AG09319 (cell line): Measurements from ENCODE around the gene KITLG.

Source experiments
- DNase-seq: peaks from one replicate; pipeline ENCODE4 v3.0.0-alpha.2; 2010; ENCODE audit warnings: low read depth; ENCODE audit errors: extremely low read depth
- TF ChIP-seq, protein P1 (sequence below): IDR thresholded peaks from 2 replicates; pipeline ENCODE4 v1.5.1; 2011; ENCODE audit warnings: low read depth, mild to moderate bottlenecking, inconsistent platforms, low read length, moderate library complexity

The KITLG gene

DNA sequence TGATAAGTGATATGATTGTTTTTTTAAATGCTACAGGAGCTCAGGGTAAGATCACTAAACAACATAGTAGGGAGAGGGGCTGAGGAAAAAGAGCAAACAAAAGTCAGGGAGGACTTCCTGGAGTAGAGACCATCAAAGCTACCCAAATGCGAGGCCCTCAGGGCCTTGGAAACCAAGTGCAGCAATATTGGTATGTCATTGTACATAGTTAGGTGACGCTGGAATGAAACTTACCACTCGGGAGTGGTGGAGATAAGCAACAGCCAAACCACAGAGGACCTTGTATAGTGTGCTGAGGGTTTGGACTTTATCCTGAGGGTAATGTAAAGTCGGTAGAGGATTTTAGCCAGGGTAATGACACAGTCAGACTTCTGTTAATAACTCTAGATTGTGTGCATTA is 13.8 kb downstream of the KITLG start:
- TF ChIP-seq, protein P1, sequence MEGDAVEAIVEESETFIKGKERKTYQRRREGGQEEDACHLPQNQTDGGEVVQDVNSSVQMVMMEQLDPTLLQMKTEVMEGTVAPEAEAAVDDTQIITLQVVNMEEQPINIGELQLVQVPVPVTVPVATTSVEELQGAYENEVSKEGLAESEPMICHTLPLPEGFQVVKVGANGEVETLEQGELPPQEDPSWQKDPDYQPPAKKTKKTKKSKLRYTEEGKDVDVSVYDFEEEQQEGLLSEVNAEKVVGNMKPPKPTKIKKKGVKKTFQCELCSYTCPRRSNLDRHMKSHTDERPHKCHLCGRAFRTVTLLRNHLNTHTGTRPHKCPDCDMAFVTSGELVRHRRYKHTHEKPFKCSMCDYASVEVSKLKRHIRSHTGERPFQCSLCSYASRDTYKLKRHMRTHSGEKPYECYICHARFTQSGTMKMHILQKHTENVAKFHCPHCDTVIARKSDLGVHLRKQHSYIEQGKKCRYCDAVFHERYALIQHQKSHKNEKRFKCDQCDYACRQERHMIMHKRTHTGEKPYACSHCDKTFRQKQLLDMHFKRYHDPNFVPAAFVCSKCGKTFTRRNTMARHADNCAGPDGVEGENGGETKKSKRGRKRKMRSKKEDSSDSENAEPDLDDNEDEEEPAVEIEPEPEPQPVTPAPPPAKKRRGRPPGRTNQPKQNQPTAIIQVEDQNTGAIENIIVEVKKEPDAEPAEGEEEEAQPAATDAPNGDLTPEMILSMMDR = no peak
- DNase-seq = no peak

DNA sequence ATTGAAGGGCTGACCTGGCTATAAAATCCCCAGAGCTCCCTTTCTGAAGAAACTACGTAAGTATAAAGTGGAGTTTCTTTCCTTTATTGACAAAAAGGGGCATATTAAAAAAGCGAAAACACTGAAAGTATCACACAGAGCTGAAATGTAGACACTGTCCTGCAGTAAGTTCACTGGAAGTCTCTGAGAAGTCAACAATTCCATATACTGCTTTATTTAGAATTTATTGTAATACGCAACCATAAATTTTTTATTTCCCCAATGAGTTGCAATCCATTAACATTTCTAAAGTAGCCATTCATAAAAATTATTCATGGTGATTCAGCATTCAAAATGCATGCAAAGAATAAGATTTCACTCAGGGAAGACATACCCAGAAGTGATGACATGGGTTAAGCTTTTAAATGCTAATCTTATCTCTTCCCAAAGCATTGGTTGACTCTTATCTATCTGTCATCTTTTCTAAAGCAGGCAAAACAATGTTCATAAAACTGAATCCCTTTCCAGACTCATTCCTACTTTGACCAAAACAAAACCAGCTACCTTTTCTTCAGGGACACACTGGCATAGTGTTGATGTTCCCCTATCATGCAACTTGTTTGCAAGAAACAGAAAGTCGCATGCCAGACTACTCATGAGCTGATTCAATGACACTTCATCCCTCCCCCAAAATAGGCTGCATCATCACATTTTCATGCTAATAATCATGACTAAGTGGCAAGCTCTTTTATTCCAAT is 17.3 kb downstream of the KITLG start:
- TF ChIP-seq, protein P1 = no peak
- DNase-seq = no peak

DNA sequence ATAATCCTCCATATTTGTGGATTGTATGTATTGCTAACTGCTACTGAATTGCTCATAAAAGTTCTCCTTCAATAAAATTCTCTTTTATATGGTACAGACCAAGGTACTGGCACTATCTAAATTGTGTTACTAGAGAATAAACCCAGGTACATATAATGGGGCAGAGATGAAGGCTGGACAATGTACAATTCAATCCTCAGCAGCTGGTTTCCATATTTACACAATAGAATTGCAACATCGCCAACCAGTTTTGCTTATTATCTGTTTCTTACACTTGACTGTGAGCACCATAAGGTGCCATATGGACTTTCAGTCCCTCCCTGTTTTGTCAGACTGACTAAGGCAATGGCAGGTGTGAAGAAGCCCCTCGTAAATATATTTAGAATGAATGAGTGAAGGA is 18.1 kb downstream of the KITLG start:
- TF ChIP-seq, protein P1 = no peak

DNA sequence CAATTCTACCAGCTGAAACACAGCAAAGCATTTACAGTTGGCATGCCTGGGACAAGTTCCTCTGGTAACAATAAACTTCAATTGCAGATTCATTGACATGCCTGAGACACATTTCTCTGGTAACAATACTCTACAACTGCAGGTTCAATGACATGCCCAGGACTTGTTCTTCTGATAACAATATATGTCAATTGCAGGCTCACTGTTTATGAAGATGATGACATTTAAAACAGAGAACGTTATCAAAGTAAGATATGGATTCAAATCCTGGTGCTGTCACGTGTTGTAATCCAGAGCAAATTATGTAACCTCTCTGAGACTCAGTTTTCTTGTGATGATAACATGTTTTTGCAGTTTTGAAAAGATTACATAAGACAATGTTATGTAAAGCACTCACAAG is 20.5 kb downstream of the KITLG start:
- DNase-seq = no peak
- TF ChIP-seq, protein P1 = no peak

More for the DNA sequence above, 18.1 kb downstream of the KITLG start:
- no peak for DNase-seq

DNA sequence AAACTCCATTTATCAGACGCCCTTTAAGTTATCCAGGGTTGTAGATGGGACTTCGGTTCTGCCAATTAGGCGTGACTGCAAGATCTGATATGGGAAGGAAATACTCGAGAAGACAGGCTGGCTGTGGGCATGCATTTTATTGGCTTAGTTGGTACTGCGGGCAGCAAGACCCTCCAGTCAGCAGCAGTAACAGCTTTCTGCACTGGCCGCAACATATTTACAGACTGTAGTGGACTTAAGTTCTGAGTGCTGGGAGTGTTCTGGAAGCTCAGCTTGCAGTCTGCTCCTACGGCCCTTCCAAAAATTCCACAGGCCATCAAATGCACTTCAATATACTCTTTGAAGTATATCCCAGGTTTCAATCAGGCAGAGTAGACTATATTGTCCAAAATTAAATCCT is 21.1 kb downstream of the KITLG start:
- no peak for DNase-seq

DNA sequence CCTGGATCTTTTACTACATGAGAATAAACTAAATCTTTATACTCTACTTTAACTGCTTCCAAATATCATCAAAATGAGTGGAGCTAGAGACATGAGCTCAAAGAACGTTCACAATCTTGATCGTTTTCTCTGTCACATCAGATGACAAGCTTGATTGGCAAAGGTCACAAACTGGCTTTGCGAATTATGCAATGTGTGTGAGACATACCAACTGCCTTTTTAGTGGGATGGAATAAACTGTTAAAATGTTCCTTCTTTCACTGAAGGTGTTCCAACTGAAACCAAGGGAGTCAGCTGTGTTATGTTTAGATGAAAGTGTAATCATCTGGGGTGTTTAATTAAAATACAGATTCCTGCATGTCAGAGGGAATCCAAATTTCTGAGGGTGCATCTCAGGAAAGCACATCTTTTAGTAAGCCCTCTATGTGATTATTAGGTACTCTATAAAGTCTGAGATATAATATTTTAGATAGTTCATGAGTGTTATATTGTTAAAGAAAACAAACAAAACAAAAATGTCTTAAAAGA is 21.9 kb downstream of the KITLG start:
- no peak for DNase-seq
- TF ChIP-seq, protein P1 = no peak

More for the DNA sequence above, 21.1 kb downstream of the KITLG start:
- TF ChIP-seq, protein P1 = no peak

DNA sequence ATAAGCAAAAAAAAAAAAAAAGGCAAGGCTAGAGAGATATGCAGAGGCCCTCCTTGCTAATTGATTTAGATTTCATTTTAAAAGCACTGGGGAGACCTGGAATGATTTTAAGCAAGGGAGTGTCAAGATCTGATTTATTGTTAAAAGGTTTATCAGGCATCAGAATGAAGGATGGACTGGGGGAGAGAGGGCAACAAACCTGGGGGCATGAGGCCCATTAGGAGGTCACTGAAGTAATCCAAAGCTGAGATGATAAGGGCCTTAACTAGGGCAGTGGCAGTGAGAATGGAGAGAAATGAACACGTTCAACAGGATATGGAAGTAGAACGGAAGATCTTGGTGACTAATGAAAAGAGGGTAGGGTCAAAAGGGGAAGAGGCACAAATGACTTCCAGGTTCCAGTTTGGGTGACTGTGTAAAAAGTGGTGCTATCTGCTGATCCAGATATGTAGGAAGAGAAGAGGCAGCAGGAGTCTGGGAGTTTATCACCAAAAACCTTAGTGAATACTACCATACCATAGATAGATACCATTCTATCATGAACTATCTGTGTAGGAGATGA is 24.0 kb downstream of the KITLG start:
- no peak for DNase-seq
- TF ChIP-seq, protein P1 = no peak
